Gastrocnemius medialis (tissue), 4 donors: ENCODE results near the gene FOXN1.

Experiments used
- CTCF ChIP-seq, 5 experiments: fragments of 450-650 bp in 3 of 5; fragments of 200-600 bp in 2 of 5; sonication (generic) in 2 of 5; IDR thresholded peaks in 4 of 5; conservative IDR thresholded peaks in 1 of 5; 1 replicate in 4 of 5; 2 replicates in 1 of 5; pipeline ENCODE4 v1.5.1; 2016 to 2019; ENCODE audit warnings: antibody characterized with exemption in 5 of 5, mild to moderate bottlenecking in 3 of 5, moderate library complexity in 3 of 5
- POLR2A ChIP-seq, 2 donors: fragments of 450-650 bp; IDR thresholded peaks; one replicate each; pipeline ENCODE4 v1.6.1; 2017; ENCODE audit warnings: antibody characterized with exemption in 2 of 2, mild to moderate bottlenecking in 2 of 2, moderate library complexity in 2 of 2

GRCh38 chr17:28527181-28527681 is 21.1 kb downstream of the FOXN1 start:
- TF ChIP-seq CTCF (IDR thresholded peaks at IDR 0.05 in 4 of 5, conservative IDR thresholded peaks at IDR 0.05 in 1 of 5) (no peak), POLR2A (IDR thresholded peaks at IDR 0.05) (no peak)
